ENCODE data around the gene USP24.
"Not testable (repeated sequence)": the region's sequence is repeated elsewhere in the genome, so short reads cannot be mapped to it uniquely, and the experiment has no call there.

The USP24 gene

DNA sequence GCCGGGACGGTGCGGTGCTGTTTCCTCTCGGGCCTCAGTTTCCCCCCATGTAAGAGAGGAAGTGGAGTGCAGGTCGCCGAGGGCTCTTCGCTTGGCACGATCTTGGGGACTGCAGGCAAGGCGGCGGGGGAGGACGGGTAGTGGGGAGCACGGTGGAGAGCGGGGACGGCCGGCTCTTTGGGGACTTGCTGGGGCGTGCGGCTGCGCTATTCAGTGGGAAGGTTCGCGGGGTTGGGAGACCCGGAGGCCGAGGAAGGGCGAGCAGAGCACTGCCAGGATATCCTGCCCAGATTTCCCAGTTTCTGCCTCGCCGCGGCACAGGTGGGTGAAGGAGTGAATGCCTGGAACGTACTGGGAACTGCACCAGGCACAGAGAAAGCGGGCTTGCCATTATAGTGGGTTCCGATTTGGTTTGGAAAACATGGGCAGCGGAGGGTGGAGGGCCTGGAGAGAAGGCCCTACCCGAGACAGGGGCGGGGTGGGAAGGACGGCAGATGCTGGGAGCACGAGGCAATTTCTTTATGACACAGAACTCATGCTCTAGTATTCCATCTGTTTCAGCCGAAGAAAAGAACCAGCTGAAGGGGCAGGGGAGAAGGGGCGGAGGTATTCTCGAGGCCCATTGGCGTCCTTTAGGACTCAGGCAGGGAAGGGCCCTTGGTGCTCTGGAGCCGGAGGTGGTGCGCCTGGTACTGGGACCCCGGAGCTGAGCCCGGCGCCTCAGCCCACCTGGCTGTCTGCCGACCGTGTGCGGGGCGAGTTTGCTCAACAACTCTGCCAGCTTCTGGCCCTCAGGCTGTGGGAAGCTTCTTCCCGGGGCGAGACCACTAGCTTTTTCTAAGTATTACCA lies 174.9 kb downstream of the USP24 start:
- DNase-seq (ENCODE audit: low read depth in 2 of 2) = no peak

DNA sequence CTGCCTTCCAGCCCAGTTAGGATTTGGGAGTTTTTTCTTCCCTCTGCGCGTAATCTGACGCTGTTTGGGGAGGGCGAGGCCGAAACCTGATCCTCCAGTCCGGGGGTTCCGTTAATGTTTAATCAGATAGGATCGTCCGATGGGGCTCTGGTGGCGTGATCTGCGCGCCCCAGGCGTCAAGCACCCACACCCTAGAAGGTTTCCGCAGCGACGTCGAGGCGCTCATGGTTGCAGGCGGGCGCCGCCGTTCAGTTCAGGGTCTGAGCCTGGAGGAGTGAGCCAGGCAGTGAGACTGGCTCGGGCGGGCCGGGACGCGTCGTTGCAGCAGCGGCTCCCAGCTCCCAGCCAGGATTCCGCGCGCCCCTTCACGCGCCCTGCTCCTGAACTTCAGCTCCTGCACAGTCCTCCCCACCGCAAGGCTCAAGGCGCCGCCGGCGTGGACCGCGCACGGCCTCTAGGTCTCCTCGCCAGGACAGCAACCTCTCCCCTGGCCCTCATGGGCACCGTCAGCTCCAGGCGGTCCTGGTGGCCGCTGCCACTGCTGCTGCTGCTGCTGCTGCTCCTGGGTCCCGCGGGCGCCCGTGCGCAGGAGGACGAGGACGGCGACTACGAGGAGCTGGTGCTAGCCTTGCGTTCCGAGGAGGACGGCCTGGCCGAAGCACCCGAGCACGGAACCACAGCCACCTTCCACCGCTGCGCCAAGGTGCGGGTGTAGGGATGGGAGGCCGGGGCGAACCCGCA lies 175.7 kb downstream of the USP24 start, which contains the start of gene PCSK9:
TSS of gene PCSK9 (plus strand) at position 207 of the 741 bp plus-strand sequence. CDS start at position 497, 290 bp downstream.
- DNase-seq (ENCODE audit: low read depth in 2 of 2) = no peak

DNA sequence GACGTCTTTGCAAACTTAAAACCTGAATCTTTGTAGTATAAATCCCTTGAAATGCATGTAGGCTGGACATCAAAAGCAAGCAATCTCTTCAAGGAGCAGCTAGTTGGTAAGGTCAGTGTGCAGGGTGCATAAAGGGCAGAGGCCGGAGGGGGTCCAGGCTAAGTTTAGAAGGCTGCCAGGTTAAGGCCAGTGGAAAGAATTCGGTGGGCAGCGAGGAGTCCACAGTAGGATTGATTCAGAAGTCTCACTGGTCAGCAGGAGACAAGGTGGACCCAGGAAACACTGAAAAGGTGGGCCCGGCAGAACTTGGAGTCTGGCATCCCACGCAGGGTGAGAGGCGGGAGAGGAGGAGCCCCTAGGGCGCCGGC lies 176.2 kb downstream of the USP24 start:
- DNase-seq (ENCODE audit: low read depth in 2 of 2) = no peak

DNA sequence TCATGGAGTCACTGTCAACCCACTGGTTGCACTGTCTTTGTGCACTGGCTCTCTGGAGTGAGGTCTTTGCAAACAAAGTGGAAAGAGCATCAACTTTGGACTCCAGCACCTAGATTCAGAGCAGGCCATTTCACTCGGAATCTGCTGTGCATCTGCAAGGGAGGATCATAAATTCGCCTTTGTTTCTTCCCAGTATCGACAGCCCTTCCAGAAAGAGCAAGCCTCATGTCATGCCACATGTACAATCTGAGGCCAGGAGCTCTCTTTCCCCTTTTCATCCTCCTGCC lies 176.7 kb downstream of the USP24 start:
- DNase-seq (ENCODE audit: low read depth in 2 of 2) = no peak

DNA sequence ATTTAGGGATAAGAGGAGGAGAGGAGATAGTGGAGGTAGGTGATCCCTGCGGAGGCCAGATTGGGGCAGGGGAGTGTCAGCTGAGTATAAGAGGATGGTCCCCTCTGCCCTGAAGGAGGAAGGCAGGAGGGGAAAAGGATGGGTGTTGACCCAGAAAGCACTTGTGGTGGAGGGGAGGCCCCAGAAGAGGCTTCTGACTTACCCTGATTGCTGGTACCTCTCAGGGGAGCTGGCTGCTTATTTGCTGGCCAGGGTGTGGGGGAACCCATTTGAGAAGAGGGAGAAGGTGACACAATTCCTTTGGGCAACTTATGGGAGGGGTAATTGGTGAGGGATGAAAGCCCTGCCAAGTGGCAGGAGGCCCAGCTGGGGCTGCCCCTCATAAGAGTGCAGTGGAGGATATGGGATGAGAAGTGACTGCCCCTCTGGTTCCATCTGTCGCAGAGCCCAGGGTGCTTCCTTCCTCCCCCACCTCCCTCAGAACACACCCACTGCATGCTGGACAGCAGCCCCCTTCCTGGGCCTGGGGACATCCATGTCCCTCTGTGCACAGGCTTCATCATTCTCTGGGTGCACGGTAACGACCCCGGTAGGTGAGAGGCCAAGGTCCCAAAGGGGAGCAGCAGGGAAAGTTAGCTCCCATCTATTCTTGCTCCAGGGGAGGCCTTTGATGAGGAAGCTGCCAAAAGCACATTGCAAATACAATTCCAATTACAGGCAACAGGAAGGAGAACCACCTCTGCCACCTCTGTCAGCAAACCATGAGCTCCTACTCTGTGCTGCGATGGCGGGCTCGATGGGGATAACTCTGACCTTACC lies 177.2 kb downstream of the USP24 start:
- DNase-seq (ENCODE audit: low read depth in 2 of 2) = no peak

DNA sequence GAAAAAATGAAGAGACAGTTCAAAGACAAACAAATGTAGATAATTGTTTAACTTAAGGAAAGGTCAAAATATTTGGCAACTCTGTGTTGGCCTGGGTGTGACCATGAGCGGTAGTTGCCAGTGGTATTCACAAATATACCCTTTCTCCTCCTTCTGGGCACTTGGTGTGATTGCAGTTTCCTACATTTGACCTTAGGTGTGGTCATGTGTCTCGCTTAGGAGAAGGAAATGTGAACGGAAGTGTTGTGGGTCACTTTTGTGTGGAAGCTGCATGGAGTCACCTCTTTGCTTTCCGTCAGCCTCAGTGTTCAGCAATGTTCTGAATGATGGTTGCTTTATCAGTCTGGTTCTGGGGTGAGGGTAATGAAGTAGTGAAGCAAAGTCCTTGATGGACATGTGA lies 179.3 kb downstream of the USP24 start:
- no peak for DNase-seq (ENCODE audit: low read depth in 2 of 2)

DNA sequence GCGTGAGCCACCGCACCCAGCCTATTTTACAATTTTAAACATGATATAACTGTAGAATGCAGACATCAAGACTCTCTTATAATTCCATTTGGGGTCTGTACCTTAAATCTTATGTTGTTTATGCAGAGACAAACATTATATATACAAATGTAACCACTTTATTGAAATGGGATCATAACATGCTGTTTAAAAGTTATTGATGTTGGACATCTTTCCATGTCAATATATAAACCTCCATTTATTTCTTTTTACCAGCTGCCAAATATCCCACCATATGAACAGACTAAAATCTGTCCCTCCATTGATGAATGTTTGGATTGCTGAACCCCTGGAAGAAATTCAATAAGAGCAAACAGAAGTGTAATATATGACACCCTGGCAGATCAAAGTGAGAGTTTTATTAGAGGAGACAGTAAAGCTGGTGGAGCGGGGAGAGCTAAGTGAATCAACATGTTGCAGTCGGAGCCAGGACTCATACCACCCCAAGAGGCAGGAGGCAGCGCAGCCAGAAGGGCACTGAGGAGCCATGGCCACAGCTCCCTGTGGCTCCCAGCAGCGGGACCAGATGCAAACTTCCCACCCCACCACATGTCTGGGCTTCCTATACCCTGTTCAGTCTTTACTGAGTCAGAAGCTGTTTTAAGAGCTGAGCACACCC lies 180.6 kb downstream of the USP24 start:
- no peak for DNase-seq (ENCODE audit: low read depth in 2 of 2)

DNA sequence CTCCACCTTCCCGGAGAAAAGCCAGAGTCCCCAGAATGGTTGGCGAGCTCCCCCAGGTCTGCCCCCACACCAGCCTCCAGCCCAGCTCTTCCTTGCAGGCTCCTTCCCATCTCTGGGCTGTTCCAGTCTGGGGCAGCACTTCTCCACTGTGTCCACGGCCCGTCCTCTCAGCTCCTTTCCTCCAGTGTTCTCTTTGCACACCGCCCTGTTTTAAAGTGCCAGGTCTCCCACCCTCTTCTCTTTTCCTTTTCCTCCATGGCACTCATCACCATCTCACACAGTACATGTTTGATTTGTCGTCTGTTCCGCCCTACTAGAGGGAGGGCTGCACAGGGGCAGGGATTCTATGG lies 181.9 kb downstream of the USP24 start:
- no peak for DNase-seq (ENCODE audit: low read depth in 2 of 2)

DNA sequence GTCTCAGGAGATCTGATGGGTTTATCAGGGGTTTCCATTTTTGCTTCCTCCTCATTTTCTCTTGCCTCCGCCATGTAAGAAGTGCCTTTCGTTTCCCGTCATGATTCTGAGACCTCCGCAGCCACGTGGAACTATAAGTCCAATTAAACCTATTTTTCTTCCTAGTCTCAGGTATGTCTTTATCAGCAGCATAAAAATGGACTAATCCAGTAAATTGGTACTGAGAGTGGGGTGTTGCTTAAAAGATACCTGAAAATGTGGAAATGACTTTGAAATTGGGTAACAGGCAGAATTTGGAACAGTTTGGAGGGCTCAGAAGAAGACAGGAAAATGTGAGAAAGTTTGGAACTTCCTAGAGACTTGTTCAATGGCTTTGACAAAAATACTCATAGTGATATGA lies 184.1 kb downstream of the USP24 start:
- not testable (repeated sequence) for DNase-seq (ENCODE audit: low read depth in 2 of 2)

DNA sequence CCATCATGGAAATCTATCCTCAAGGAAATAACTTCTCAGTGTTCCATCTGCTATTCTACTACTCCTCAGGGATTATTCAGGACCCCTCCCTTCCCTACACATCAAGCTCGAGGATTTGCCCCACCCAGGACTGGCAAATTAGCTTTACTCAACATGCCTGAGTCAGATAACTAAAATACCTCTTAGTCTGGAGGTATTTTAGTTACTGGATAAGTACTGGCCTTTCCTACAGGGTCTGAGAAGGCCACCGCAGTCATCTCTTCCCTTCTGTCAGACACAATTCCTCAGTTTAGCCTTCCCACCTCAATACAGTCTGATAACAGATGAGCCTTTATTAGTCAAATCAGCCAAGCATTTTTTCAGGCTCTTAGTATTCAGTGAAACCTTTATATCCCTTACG lies 188.5 kb downstream of the USP24 start:
- not testable (repeated sequence) for DNase-seq (ENCODE audit: low read depth in 2 of 2)

DNA sequence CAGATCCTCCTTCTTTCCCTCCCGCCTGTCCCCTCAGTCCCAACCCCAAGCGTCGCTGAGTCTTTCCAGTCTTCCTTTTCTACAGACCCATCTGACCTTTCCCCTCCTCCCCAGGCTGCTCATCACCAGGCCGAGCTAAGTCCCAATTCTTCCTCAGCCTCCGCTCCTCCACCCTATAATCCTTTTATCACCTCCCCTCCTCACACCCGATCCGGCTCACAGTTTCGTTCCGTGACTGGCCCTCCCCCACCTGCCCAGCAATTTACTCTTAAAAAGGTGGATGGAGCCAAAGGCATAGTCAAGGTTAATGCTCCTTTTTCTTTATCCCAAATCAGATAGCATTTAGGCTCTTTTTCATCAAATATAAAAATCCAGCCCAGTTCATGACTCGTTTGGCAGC lies 191.0 kb downstream of the USP24 start:
- DNase-seq (ENCODE audit: low read depth in 2 of 2) = not testable (repeated sequence)

DNA sequence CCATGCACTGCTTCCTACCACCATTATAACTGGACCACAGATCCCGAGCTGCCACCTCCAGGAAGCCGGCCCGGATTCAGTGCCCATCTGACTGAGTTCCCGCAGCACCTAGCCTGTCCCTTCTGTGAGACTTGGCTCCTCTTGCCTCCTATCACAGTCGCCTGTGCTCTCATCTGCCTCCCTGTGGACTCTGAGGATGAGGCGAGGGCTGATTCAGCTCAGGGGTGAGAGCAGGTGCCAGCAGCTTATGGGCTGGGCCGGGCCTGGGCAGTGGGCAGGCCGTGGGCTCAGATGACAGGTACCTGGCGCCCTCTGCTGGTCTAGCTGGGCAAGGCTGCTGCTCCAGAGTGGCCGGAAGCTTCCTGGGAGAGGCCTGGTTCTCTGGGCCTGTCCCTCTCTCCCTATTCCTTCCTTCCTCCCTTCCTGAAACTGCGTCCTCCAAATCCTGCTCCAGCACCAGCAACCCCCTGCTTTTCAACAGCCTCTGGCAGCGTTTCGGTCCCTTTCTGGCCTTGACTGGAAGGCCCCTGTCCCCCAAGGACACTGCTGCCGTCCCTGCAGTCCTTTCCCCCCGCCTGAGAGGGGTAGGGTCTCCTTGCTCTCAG lies 193.1 kb downstream of the USP24 start:
- peak; percentile 41 to 64 for DNase-seq (ENCODE audit: low read depth in 2 of 2)

DNA sequence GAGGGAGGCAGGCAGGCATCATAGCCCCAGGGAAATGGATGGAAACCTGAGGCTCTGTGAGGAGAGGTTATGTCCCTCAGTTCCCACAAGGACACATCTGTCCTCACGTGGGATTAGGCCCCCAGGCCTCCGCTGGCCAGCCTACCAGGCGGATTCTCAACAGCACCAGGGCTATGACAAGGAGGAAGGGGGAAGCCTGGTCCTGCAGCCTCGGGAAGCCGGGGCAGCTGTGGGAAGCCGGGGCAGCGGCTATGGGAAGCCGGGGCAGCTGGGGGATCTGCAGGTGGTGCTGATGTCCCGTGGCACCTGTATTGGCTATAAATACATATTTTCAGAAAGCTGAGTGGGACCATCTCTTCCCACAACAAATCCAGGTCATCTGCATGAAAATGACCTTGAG lies 196.8 kb downstream of the USP24 start:
- DNase-seq (ENCODE audit: low read depth in 2 of 2) = no peak
